NCI-H510A treated with DMSO at 0.1 percent for 48 hours (cell line): ENCODE measurements around the gene CAMTA1.
A peak's percentile ranks its signal among the peaks of the same experiment; 100 is the strongest.

ENCODE experiments used
- DNase-seq: peaks from one replicate; lab custom pipeline; 2025; lab: John Stamatoyannopoulos, UW

Gene CAMTA1

GRCh38 chr1:7477593-7477992 lies 692.3 kb downstream of the CAMTA1 start:
- no peak for DNase-seq

- DNase-seq: peak; percentile 52
These were observed 693.0 kb downstream of the CAMTA1 start for GRCh38 chr1:7478142-7478790.

DNA sequence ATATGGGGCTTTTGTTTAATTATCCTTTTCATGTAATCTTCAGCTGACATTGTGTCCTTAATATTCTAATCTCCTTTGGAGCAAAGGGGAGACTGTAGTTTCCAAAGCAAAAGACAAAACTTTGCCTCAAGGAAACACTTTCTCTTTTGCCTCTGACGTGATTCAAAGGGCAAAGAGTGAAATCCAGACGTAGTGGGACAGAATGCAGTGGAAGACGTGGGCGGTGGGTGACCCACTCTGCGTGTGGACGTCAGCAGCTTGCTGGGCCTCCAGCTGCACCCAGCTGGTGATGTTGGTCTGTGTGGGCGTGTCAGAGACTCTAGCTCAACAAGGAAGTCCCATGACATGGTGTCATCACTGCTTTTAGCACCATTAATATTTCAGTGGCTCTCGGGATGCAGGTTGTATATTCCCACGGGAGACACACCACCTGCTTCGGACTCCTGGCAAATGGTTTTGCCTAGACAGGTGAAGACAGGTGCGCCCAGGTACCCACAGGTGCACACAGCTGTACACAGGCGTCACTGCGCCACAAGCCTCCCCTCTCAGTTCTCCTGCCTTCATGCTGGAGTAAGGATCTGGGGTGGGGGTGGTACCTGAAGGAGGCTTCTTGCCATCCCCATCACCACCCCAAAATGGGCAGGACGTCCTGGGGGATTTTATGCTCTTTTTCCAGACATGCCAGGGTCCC lies 693.7 kb downstream of the CAMTA1 start:
- DNase-seq: peak; percentile 84

GRCh38 chr1:7479571-7479970 lies 694.3 kb downstream of the CAMTA1 start:
- no peak for DNase-seq

DNA sequence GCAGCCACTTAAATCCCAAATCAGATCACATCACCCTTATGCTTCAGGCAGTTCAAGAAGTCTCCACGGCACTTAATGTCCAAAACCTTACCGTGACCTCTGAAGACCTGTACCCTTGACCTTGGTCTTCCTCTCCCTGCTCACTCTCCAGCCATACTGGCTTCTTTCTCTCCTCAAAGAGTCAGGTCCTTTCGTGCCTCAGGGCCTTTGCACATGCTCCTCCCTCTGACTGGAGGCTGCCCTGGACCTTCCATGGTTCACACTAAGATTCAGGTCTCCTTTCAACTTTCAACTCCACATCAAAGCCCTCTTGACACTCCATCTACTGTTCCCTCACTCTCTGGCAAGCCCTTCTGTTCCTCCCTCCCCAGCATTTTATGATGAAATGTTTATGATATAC lies 695.9 kb downstream of the CAMTA1 start:
- DNase-seq: no peak

DNA sequence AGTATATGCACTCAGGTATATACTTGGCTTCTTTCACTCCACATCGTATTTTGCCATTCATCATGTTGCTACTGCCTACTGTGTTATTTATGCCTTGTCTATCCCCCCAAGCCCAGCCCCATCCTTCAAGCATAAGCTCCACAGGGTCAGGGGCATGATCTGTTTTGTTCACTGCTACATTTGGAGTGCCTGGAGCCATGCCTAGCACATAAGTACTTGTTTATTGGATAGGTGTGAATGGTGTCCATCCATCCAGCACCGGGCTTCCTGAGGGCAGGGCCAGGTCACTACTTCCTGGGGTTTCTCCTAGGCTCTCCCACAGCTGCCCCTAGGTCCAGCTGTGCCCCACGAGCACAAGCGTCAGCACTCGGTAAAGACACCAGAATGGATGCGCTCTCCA lies 696.8 kb downstream of the CAMTA1 start:
- DNase-seq: no peak

GRCh38 chr1:7482772-7483495 lies 697.7 kb downstream of the CAMTA1 start:
- no peak for DNase-seq

DNA sequence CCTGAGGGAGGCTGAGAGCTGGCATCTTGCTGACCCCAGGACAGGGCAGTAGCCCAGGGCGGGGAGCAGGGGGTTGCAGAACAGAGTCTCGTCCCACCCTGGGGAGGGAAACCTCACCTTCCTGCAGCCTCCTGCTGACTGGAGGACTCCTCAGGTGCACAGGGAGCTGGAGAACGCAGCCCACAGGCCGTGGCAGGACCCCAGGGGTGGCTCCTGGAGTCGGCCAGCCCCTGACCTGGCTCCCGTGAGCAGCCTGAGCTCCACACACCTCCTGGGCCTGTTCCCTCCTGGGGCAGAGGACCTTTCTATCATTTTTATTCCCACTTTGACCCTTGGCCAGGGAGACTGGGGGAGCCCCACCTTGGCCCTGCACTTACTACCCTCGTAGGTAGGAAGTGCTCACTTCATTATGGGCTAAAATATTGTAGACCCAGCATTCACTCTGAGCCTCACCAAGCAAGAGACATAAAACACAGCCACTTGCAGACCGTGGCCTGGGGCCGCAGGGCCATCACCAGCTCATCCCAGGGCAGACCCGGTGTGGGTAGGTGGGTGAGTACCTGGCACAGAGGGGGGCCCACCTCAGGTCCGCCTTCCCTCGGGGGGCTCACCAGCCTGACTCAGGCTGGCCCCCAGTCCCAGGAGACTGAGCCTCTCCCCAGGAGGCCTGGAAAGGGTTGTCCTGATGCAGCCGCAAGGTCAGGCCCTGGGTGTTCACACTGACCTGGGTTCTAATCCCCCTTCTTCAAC lies 698.6 kb downstream of the CAMTA1 start:
- no peak for DNase-seq

DNA sequence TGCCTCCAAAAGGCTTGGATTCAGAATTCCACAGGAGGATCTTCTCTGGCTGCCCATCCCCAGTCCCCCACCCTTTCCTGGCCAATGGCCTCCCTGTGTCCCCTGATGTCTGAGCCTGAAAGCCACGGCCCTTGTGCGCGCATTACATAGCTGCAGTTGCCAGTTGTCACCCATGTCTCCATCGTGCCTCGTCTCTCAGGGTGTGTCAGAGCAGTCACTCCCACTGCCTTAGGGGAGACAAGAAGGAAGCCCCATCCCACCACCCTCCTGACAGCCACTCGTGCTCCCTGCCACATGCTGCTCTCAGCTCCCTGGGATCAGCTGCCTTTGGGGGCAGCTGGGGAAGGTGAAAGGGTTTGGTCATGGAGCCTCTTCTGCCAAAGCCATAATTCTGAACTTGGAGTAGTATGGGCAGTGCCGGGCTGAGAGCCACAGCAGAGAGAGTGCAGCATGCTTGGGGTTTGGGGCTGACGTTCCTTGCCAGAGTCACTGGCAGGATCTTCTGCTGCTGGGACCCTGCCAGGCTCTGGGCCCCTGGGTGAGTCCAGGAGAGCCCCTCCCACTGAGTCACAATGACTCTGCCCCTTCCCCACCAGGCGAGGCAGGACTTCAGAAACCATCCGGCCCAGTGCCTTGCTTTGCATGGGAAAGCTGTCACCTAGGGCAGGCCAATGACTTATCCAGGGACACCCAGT lies 700.0 kb downstream of the CAMTA1 start:
- DNase-seq: no peak

GRCh38 chr1:7485826-7486225 lies 700.6 kb downstream of the CAMTA1 start:
- DNase-seq: no peak

DNA sequence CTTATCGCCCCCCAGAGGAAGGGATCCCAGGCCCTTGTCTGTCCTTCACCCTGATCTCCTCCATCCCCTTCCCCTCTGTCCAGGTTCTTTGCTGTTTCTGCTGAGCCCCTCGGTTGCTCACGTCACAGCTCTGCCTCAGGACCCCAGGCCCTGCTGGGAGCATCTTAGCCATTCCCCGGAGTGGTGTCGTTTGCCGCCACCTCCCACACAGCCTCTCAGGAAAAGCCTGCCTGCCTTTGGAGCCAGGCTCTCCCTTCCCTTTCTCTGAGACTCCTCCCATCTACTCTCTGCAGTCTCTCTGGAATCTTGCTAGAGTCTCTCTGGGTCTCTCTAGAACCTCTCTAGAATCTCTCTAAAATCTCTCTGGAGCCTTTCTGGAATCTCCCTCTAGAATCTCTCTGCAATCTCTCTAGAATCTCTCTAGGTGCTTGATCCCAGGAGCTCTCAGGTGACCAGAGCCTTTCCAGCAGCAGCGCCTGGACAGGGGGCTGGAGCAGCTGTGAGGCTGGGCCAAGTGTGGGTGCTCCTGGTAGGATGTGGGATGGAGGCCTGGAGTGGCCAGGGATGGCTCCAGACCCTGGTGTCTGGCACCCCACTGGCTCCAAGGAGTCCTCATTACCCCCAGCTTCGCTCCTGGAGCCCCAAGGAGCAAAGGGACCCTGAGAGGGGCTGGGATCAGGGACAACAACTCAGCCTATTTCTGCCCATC lies 702.7 kb downstream of the CAMTA1 start:
- no peak for DNase-seq

DNA sequence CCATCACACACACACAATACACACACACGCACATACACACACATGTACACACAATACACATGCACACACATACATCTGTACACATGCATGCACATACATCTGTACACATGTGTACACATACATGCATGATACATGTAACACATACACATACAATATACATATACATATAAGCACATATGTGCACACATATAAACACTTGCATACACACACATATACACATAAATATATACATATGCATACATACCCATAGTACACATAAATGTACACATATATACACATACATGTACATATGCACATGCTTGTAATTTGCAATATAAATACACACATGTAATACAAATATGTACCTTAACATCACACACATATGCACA lies 703.2 kb downstream of the CAMTA1 start:
- DNase-seq: no peak

GRCh38 chr1:7489586-7489985 lies 704.3 kb downstream of the CAMTA1 start:
- DNase-seq: no peak

GRCh38 chr1:7490576-7490975 lies 705.3 kb downstream of the CAMTA1 start:
- peak; percentile 36 for DNase-seq

GRCh38 chr1:7491109-7491817 lies 706.0 kb downstream of the CAMTA1 start:
- peak; percentile 86 for DNase-seq

GRCh38 chr1:7491818-7492173 lies 706.5 kb downstream of the CAMTA1 start:
- DNase-seq: no peak

- no peak for DNase-seq
These were observed 708.6 kb downstream of the CAMTA1 start for GRCh38 chr1:7493711-7494454.

GRCh38 chr1:7495962-7496361 lies 710.7 kb downstream of the CAMTA1 start:
- peak; percentile 35 for DNase-seq

DNA sequence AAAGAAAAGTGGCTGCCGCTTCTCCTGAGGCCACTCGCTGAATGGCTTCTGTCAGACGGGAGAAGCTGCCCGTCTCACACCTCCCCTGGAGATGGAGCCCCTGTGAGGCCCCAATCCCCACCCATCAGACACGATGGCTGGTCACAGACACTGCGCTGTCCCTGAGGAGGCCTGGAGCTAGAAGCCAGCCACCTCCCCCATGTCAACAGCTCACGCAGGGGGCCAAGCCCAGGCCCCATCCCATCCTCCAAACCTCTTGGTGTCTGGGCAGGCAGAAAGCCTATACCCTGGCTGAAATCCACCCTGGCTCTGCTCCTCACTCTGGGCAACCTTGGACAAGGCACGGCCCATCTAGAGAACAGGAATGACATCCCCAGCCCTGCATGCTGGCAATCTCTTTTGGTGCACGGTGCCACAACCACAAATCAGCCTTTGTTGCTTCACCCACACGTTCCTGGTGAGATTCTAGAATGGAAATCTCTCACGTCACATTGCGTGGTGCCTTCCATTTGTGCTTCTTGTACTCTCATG lies 711.9 kb downstream of the CAMTA1 start:
- no peak for DNase-seq
